ENCODE measurements around the gene MELTF. TPM values are rescaled to one million over a fixed set of nuclear protein-coding genes. Genes with fewer than 3 reads are reported as not detected.

Gene MELTF
- total and polyA plus RNA-seq, 2 of the 13 experiments (the other 11 are each of a cell fraction or from before 2014, with no cell fraction given), result 3.2 to 7.5 TPM

DNA sequence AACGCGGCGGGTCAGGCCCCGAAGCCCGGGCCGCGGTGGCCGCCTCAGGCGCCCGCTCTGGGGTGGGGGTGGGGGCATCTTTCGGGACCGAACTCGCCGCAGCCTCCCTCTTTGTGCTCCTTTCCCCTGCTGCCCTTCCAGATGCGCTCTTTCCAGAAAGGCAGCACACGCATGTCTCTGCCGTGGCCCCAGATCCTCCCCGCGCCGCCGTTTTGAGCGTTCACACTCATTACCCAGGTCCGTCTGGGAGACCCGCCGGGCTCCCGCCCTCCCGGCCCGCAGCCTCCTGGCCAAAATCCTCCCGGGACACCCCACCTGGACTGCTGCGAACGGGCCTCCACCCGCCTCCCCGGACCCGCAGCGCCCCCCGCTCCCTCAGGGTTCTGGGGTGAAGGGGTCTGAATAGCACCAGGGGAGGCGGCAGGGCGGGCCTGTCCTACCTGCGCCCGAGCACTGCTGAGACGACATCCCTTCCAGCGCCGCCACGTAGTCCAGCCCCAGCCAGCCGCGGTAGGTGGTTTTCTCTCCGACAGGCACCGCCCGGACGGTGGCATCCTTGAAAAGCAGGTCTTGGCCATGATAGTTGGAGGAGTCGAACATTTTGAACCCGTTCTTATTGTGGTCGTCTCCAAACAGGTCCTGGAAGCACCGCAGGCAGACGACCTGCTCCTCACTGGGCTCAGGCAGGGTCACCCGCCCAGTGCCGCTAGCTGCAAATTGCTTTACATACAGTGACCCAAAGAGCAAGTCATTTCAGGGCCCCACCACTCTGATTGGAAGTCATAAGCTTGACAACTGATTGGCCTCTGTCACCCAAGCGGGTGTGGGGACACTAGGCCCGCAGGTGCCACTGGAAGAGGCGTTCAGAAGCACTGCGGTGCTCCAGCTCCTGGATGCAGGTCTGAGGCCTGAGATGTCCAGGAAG, 25.9 kb downstream of the MELTF start (continued):
- TF ChIP-seq, protein P1, sequence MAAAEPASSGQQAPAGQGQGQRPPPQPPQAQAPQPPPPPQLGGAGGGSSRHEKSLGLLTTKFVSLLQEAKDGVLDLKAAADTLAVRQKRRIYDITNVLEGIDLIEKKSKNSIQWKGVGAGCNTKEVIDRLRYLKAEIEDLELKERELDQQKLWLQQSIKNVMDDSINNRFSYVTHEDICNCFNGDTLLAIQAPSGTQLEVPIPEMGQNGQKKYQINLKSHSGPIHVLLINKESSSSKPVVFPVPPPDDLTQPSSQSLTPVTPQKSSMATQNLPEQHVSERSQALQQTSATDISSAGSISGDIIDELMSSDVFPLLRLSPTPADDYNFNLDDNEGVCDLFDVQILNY (CRISPR knock-in tag; conservative IDR thresholded peaks at IDR 0.05), result no peak
- TF ChIP-seq FOXM1 (CRISPR knock-in tag; IDR thresholded peaks at IDR 0.05) (no peak), GABPA (IDR thresholded peaks at IDR 0.05; ENCODE audit: low read depth, low read length) (no peak), GABPA (CRISPR knock-in tag; IDR thresholded peaks at IDR 0.05; ENCODE audit: low read depth) (no peak), ZFP36 (IDR thresholded peaks at IDR 0.05; ENCODE audit: borderline replicate concordance, low read depth, low read length, partially characterized antibody) (no peak), ZNF816 (CRISPR knock-in tag; IDR thresholded peaks at IDR 0.05; ENCODE audit: borderline replicate concordance) (no peak), ZNF615 (CRISPR knock-in tag; IDR thresholded peaks at IDR 0.05; ENCODE audit: borderline replicate concordance) (no peak), NFATC3 (CRISPR knock-in tag; IDR thresholded peaks at IDR 0.05) (no peak), FOXC1 (CRISPR knock-in tag; IDR thresholded peaks at IDR 0.05; ENCODE audit: borderline replicate concordance) (no peak; the same call in 1 of the 2 replicates), ZNF768 (CRISPR knock-in tag; IDR thresholded peaks at IDR 0.05) (no peak), DNMT3B (CRISPR knock-in tag; conservative IDR thresholded peaks at IDR 0.05) (no peak), EZH2 (conservative IDR thresholded peaks at IDR 0.05; ENCODE audit: low read depth, low read length) (no peak)
- TF ChIP-seq, protein P2, sequence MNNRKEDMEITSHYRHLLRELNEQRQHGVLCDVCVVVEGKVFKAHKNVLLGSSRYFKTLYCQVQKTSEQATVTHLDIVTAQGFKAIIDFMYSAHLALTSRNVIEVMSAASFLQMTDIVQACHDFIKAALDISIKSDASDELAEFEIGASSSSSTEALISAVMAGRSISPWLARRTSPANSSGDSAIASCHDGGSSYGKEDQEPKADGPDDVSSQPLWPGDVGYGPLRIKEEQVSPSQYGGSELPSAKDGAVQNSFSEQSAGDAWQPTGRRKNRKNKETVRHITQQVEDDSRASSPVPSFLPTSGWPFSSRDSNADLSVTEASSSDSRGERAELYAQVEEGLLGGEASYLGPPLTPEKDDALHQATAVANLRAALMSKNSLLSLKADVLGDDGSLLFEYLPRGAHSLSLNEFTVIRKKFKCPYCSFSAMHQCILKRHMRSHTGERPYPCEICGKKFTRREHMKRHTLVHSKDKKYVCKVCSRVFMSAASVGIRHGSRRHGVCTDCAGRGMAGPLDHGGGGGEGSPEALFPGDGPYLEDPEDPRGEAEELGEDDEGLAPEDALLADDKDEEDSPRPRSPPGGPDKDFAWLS (CRISPR knock-in tag; IDR thresholded peaks at IDR 0.05; ENCODE audit: borderline replicate concordance), result no peak
- TF ChIP-seq, protein P3, sequence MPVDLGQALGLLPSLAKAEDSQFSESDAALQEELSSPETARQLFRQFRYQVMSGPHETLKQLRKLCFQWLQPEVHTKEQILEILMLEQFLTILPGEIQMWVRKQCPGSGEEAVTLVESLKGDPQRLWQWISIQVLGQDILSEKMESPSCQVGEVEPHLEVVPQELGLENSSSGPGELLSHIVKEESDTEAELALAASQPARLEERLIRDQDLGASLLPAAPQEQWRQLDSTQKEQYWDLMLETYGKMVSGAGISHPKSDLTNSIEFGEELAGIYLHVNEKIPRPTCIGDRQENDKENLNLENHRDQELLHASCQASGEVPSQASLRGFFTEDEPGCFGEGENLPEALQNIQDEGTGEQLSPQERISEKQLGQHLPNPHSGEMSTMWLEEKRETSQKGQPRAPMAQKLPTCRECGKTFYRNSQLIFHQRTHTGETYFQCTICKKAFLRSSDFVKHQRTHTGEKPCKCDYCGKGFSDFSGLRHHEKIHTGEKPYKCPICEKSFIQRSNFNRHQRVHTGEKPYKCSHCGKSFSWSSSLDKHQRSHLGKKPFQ (CRISPR knock-in tag; IDR thresholded peaks at IDR 0.05; ENCODE audit: insufficient replicate concordance), result no peak
- TF ChIP-seq, protein P4, sequence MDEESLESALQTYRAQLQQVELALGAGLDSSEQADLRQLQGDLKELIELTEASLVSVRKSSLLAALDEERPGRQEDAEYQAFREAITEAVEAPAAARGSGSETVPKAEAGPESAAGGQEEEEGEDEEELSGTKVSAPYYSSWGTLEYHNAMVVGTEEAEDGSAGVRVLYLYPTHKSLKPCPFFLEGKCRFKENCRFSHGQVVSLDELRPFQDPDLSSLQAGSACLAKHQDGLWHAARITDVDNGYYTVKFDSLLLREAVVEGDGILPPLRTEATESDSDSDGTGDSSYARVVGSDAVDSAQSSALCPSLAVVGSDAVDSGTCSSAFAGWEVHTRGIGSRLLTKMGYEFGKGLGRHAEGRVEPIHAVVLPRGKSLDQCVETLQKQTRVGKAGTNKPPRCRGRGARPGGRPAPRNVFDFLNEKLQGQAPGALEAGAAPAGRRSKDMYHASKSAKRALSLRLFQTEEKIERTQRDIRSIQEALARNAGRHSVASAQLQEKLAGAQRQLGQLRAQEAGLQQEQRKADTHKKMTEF (CRISPR knock-in tag; IDR thresholded peaks at IDR 0.05), result no peak
- TF ChIP-seq, protein P5, sequence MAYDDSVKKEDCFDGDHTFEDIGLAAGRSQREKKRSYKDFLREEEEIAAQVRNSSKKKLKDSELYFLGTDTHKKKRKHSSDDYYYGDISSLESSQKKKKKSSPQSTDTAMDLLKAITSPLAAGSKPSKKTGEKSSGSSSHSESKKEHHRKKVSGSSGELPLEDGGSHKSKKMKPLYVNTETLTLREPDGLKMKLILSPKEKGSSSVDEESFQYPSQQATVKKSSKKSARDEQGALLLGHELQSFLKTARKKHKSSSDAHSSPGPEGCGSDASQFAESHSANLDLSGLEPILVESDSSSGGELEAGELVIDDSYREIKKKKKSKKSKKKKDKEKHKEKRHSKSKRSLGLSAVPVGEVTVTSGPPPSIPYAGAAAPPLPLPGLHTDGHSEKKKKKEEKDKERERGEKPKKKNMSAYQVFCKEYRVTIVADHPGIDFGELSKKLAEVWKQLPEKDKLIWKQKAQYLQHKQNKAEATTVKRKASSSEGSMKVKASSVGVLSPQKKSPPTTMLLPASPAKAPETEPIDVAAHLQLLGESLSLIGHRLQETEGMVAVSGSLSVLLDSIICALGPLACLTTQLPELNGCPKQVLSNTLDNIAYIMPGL (CRISPR knock-in tag; IDR thresholded peaks at IDR 0.05; ENCODE audit: borderline replicate concordance in 1 of 2, low read depth in 1 of 2), result no peak
- TF ChIP-seq, protein P6, sequence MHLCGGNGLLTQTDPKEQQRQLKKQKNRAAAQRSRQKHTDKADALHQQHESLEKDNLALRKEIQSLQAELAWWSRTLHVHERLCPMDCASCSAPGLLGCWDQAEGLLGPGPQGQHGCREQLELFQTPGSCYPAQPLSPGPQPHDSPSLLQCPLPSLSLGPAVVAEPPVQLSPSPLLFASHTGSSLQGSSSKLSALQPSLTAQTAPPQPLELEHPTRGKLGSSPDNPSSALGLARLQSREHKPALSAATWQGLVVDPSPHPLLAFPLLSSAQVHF (CRISPR knock-in tag; IDR thresholded peaks at IDR 0.05), result no peak

All from HepG2 (cell line).